GM19043 (cell line): Measurements from ENCODE around the gene FKBP2.
A peak's percentile ranks its signal among the peaks of the same experiment; 100 is the strongest.

Experiments
- ATAC-seq: cut with Tn5 transposase; IDR thresholded peaks from one replicate; pipeline ENCODE4 v1.9.1; 2021; ENCODE audit warnings: low read depth; ENCODE audit not compliant: unreplicated experiment

The FKBP2 gene

DNA sequence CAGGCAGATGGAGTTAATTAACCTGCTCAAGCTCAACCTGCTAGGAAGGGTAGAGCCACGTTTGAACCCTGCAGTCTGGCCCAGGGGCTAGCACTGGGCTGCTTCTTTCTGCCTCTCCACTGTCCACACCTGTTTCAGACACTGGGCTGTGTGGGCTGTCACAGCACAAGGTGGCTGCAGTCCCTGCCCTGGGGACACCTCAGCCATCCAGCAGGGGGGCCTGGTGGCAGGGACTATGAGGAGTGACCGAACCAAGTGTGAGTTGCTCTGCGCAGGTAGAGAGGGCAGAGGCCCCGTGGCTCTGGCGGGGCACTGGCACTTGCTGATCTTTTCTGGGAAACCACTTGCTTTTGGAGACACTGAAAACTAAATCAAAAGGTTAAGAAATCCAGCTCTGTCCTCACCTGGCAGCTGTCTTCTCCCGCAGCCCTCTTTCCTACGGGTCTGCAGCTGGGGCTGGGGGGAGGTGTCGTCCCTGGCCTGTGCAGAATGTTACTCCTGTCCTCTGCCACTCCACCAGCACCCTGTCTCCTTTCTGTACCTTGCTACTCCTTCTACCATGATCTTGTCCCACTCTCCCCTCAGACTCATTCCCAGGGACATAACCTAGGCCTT, 37.8 kb downstream of the FKBP2 start:
- no peak for ATAC-seq

DNA sequence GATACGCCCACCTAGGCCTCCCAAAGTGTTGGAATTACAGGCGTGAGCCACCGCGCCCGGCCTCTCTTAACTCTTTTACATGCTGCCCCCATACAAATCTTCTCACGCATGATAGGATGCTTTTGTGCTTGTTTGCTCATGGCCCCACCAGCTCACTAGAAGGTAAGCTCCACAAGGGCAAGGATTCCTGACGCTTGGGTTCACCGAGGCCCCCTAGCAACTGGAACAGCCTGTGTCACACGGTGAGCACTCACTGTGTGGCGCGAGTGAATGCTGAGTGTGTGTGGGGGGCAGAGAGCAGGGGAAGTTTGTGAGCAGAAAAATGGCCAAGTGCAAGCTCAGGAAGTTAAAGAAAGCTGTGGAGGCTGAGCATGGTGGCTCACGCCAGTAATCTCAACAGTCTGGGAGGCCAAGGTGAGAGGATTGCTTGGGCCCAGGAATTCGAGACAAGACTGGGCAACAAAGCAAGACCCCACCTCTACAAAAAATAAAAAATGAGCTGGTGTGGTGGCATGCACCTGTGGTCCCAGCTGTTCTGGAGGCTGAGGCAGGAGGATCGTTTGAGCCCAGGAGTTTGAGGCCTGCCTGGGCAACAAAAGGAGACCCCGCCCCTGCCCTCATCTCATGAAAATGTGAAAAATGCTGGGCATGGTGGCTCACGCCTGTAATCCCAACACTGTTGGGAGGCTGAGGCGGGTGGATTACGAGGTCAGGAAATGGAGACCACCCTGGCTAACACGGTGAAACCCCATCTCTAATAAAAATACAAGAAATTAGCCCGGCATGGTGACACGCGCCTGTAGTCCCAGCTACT, 41.3 kb downstream of the FKBP2 start:
- ATAC-seq: no peak

DNA sequence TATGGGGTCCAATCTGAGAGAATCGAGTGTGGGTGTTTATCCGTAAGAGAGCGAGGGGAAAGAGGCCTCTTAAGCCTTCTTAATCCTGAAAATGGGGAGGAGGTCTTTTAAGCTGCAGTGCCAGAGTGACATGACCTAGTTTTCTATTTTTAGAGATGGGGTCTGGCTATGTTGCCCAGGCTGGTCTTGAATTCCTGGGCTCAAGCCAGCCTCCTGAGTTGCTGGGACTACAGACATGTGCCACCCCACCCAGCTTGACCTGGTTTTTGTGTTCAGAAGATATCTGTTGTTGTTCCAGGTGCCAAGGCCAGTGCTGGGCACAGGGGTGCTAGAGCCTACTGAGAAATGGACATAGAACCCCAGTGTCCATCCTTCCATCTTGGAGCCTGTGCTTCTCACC, 42.2 kb downstream of the FKBP2 start:
- ATAC-seq: no peak

DNA sequence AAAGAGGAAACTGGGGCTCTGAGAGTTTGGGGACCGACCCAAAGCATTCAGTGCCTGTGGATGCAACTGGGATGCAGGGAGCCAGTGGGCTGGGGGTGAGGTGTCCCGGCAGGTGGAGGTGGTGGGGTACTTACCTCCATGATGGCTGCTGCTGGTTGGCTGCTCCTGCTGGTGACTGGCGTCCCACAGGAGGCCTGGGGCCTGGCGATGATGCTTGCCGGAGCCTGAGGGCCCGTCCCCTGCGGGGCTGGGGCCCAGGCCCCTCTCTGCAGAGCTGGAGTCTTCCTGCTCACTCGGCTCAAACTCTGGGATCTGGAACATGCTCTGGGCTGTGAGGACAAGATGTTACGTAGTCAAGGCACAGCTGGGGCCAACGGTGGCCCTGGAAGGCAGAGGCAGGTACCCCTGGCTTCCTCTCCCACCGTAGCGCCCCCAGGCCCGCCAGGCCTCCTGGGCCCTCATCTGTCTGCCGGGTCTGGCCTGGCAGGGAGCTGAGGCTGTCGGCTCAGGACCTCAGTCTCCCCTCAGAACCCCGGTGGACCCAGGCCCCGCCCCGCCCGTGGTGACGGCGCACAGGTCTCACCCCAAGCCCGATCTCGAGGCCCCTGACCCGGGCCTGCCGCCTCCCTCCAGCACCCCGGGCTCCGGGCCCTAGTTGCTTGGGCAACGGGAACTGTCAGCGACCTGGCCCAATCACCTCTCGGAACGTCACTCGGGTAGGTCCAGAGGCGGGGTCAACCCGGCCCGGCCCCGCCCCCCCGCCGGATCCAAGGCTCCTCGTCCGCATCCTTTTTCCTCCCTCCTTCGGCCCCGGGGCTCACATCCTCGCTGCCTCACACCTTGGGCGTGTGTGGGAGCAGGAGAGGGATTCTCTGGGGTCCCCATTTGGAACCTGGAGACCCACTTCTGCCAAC, 43.4 kb downstream of the FKBP2 start, which contains the start of gene BAD:
BAD (minus strand) TSS at position 618 of the 914 bp plus-strand sequence; CDS start at position 321, 297 bp downstream.
- ATAC-seq: peak; percentile 84

DNA sequence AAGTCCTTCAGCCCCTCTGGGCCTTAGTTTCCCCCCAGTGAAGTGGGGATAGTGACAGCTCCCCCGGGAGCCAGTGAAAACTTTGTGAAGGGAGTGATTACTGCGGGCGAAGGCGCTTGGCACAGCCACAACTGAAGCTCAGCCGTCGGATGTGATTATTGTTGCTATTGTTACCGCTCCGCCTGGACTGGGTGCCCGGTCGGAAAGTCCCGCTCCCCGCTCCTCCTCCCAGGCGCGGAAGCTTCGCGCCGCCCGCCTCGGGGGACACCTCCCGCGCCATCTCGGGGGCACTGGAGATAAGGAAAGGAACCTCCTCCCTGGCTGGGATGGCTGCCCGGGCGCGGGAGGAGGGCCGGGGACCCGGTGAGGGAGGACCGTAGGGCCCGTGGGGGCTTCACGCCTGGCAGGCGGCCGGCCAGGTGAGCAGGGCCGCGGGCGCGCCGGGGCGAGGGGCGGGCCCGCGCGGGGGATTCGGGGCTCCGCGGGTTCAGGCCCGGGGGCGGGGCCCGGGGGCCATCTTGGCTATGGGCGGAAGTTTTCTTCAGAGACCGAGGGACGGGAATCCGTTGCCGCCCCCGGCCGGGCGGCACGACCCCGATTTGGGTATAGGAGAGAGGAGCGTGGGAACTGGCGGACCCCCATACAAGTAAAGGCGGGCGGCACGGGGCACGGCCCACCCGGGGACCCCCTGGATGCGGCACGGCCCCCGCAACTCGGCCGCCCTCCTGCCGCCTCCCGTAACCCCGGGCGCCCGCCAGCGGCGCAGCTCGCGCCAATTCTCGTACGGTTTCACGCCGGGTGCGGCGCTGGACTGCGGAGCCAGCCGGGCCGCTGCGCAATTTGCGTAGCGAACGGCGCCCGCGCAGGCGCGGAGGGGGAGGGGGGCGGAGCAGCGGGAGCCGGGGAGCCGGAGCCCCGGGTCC, 44.3 kb downstream of the FKBP2 start, which contains the start of gene GPR137:
GPR137 (plus strand) TSS at position 887 of the 923 bp plus-strand sequence. CDS start 677 bp downstream, outside the sequence.
- peak; percentile 48 for ATAC-seq

DNA sequence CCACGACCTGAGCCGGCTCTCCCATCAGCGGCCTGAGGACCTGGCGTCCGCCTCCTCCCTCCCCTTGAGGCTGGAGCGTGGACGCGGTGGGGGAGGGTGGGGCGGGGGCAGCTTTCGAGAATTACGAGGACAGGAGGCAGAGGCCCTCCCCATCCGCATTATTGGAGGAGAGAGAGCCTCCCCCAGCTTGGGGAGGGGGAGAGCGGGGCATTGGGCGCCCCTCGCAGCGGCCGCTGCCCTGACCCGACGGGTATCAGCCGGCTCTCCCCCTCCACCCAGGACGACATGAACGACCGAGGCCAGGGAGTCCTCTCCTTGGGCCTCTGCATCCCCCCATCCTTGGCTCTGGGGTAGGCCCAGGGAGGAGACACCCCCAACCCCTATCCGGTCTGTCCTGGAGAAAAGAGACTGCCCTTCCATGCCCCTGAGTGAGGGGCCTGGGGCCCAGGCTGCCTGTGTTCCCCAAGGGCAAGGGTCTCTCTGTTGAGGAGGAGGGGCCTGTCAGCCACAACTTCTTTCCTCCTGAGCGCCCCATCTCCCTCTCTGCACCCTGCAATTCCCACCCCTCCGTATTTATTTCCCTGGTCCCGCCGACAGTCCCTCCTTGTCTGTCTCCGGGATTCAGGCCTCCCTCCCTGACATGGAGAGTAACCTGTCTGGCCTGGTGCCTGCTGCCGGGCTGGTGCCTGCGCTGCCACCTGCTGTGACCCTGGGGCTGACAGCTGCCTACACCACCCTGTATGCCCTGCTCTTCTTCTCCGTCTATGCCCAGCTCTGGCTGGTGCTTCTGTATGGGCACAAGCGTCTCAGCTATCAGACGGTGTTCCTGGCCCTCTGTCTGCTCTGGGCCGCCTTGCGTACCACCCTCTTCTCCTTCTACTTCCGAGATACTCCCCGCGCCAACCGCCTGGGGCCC, 45.2 kb downstream of the FKBP2 start:
- no peak for ATAC-seq

DNA sequence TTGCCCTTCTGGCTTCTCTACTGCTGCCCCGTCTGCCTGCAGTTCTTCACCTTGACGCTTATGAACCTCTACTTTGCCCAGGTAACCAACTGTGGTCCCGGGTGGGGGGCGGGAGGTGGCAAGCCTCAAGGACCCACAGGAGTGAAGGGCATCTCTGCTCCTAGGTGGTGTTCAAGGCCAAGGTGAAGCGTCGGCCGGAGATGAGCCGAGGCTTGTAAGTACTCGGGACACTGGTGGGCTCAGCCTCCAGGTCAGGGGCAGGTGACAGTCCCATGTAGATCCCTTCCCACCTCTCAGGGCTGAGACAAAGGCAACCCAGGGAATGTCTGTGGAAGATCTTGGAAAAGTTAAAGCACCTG, 45.9 kb downstream of the FKBP2 start:
- ATAC-seq: no peak

DNA sequence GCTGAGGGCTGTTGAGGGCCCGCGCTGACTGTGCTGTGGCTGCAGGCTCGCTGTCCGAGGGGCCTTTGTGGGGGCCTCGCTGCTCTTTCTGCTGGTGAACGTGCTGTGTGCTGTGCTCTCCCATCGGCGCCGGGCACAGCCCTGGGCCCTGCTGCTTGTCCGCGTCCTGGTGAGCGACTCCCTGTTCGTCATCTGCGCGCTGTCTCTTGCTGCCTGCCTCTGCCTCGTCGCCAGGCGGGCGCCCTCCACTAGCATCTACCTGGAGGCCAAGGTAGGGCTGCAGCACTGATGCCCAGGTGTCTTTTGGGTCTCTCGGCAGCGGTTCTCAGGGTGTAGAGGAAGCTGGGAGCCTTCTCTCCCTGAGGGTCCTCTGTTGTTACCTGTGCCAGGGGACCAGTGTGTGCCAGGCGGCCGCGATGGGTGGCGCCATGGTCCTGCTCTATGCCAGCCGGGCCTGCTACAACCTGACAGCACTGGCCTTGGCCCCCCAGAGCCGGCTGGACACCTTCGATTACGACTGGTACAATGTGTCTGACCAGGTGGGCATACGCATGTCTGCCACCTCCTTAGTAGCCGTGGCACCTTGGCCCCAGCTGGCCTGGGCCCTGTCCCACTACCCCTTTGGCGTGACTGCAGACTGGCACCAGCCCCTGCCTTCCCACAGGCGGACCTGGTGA, 46.9 kb downstream of the FKBP2 start:
- no peak for ATAC-seq

DNA sequence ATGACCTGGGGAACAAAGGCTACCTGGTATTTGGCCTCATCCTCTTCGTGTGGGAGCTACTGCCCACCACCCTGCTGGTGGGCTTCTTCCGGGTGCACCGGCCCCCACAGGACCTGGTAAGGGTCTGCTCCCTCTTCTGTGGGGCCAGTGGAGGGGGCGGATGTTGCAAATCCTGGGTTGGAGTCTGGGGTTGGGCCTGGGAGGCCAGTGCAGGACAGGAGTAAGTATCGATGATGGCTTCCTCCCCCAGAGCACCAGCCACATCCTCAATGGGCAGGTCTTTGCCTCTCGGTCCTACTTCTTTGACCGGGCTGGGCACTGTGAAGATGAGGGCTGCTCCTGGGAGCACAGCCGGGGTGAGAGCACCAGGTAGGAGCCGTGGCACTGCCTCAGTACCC, 47.5 kb downstream of the FKBP2 start:
- ATAC-seq: no peak

DNA sequence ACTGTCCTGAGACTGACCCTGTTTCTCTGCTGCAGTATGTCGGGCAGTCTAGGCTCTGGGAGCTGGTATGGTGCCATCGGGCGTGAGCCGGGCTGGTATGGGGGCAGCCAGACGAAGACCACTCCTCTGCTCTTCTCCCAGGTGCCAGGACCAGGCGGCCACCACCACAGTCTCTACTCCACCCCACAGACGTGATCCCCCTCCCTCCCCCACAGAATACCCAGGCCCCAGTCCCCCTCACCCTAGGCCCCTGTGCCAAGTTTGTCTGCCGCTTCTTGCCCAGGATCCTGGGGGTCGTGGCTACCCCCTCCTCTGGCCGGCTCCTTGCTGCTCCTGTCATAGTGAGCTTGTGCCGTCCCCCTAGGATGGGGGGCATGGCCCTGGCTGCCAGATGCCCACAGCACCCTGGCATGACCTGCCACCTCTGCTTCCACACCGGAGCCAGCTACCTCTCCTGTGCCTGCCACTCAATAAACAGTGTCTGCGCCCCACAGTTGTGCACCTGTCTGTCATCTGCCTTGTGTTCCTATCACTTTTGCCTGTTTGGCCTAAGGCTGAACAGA, 48.2 kb downstream of the FKBP2 start:
- ATAC-seq: no peak

DNA sequence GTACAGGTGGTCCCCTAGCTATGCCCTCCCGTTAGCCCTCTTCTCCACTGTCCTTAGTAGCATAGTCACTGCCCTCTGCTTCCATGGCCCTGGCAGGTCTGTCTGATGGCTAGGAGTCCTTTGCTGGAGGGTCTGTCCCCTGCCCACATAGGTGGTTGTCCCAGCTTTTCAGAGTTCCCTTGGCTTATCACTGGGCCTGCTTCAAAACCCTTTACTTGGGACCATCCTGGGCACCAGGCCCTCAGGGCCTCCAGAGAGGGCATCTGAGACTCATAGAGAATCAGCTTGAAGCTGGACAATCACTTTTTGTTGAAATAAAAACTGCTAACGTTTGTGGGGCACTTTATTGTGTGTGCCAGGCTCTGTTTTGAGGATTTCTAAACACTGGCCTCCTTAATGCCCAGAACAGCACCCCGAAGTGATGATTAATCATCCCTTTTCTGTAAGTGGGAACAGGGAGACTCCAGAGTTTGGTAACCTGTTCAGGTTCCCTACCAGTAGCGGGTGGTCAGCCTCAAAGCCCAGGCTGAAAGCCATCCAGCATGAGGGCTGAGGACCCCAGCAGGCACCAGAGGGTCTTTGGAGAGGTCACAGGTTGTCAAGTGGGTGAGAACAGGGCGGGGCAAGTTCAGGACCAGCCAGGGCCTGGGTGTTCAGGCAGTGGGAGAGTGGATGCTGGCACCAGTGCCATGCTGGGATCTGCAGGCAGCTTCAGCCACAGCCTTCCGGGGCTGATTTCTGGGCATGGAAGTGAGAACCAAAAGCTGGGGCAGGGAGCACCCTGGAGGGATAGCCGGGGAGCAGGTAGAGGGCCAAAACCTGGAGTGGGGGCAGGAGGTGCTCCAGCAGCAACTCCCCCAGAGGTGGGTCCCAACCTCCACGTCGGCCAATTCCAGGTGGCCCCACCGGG, 49.7 kb downstream of the FKBP2 start:
- no peak for ATAC-seq

DNA sequence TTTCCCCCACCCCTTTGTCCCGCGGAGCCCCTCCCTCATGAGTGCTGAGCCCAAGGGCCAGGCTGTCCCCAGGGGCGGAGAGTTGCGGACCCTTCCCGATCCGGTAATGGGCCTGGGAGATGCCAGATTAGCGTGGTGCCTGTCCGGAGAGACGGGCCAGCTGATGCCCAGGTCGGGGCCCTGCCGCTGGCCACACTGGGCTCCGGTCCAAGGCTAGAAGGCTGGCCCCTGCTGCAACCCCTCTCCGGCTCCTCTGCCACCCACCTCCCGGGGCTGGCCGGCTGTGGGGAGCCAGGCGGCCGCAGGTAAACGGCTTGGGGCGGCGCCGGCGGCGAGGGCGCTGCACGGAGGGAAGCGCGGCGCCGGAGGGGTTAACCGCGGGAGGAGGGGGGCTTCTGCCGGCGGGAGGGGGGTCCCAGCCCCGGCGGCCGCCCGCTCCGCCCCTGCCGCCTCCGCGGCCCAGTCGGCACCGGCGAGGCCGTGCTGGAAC, 50.4 kb downstream of the FKBP2 start, which contains the start of gene KCNK4:
KCNK4 (plus strand) TSS at position 41 of the 490 bp plus-strand sequence. CDS start 1,717 bp downstream, outside the sequence.
- no peak for ATAC-seq

DNA sequence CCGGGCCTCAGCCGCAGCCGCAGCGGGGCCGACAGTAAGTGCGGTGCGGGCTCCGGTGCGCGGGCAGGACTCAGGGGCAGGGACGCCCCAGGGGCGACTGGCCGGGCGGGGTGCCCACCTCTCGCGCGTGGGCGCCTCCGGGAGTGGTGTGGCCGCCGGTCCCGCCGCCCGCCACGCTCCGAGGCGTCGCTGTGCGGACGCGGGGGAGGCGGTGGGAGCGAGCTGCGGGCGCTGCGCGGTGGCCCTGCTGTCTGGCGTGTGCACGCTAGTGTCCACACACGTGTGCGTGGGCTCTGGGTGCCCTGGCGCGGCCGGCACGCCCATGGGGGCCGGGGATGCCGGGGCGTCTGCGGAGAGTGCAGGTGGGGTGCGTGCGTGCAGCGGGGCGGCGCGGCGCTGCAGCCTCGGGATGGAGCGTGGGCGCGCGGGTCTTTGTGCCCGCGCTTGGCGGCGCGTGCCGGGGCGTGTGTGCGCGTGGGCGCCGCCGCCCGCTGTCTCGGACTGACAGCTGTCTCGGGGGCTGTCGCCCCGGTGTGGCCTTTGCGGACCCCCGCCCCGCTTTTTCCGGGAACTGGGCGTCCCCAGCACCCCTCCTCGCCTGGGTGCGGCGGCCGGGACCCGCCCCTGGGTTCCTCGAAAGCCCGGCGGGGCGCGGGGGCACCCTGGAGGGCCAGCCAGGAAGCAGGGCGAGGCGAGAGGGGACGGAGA, 51.0 kb downstream of the FKBP2 start:
- ATAC-seq: no peak

DNA sequence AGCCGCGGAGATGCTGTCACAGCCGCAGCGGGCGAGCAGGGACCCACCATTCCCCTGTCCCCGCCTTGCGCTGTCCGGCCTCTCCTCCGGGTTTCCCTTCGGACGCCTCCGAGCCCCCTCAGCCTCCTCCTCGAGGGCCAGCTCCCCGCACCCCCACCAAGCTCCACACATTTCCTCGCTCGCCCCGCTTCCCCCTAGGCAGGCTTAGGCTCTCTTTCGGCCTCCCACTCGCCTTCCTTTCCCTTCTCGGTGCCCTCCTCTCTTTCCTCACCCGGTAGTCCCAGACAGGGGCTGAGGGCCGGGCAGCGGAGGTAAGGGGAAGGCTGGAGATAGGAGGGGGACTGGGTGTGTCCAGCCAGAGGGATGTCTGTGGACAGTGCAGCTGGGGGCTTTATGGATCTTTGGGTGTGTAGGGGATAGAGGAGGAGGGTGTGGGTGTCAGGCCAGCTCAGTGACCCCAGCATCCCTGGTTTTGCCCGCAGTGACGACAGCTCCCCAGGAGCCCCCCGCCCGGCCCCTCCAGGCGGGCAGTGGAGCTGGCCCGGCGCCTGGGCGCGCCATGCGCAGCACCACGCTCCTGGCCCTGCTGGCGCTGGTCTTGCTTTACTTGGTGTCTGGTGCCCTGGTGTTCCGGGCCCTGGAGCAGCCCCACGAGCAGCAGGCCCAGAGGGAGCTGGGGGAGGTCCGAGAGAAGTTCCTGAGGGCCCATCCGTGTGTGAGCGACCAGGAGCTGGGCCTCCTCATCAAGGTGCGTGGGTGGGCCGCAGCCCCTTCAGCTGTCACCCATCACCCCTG, 51.8 kb downstream of the FKBP2 start:
- no peak for ATAC-seq
